Type B pancreatic cell (in vitro differentiated cells): ENCODE data around the gene POPDC2. TPM values are rescaled to one million over a fixed set of nuclear protein-coding genes. Genes with fewer than 3 reads are reported as not detected.

Source experiments
- total RNA-seq: library from RNA; stranded (reverse); gene quantifications from 2 replicates; pipeline ENCODE4 v1.2.1, GENCODE V29; 2021; ENCODE audit warnings: low replicate concordance

The POPDC2 gene
- total RNA-seq, 1 donor from 2014 or later = 2.6 TPM

Other genes starting within 250 kb of the POPDC2 start
- gene TMEM39A, start 197.0 kb downstream of the POPDC2 start, total RNA-seq = 65.9 and 66.0 TPM in 2 replicates
- 11.4 and 24.1 TPM in 2 replicates for gene POGLUT1, start 191.6 kb downstream of the POPDC2 start, total RNA-seq
- 114 and 139 TPM in 2 replicates for gene TIMMDC1, start 162.0 kb downstream of the POPDC2 start, total RNA-seq
- 0.10 TPM in 1 of 2 replicates, not detected in the other for gene CD80, start 101.0 kb downstream of the POPDC2 start, total RNA-seq
- 2.9 and 3.3 TPM in 2 replicates for gene ADPRH, start 81.1 kb downstream of the POPDC2 start, total RNA-seq
- 0.64 and 1.6 TPM in 2 replicates for gene PLA1A, start 62.7 kb downstream of the POPDC2 start, total RNA-seq
- 28.3 and 32.0 TPM in 2 replicates for gene COX17, start 16.8 kb upstream of the POPDC2 start, total RNA-seq
- 2.1 and 19.0 TPM in 2 replicates for gene CFAP91, start 42.4 kb upstream of the POPDC2 start, total RNA-seq
- 0.65 and 1.4 TPM in 2 replicates for gene NR1I2, start 121.5 kb upstream of the POPDC2 start, total RNA-seq